Esophagus muscularis mucosa (tissue), 4 donors: Measurements from ENCODE around the gene SMPD1. TPM values are rescaled to one million over a fixed set of nuclear protein-coding genes. Genes with fewer than 3 reads are reported as not detected.
"Not testable (repeated sequence)": the region's sequence is repeated elsewhere in the genome, so short reads cannot be mapped to it uniquely, and the experiment has no call there.

Experiments used
- DNase-seq: peaks from one replicate; pipeline ENCODE4 v3.0.0-alpha.2; 2017; ENCODE audit errors: extremely low spot score
- H3K27ac ChIP-seq, 4 donors: fragments of 200-600 bp; sonication (generic); replicated peaks in 1 of 4; 1 replicate in 3 of 4; 2 replicates in 1 of 4; pipeline ENCODE4 v1.5.1; 2016 to 2019; ENCODE audit warnings: mild to moderate bottlenecking in 1 of 4
- H3K27me3 ChIP-seq, 4 donors: fragments of 200-600 bp; sonication (generic); one replicate each; pipeline versions ENCODE4 v1.5.1 to v1.6.0; 2016 to 2019
- H3K36me3 ChIP-seq, 4 donors: fragments of 200-600 bp; sonication (generic); one replicate each; pipeline ENCODE4 v1.5.1; 2016 to 2019
- H3K4me1 ChIP-seq, 4 donors: fragments of 200-600 bp; sonication (generic); one replicate each; pipeline ENCODE4 v1.5.1; 2016 to 2019
- H3K4me3 ChIP-seq, 4 donors: fragments of 200-600 bp; sonication (generic); 1 replicate in 2 of 4; 2 replicates in 2 of 4; pipeline ENCODE4 v1.5.1; 2016 to 2019; ENCODE audit warnings: mild to moderate bottlenecking in 4 of 4, moderate library complexity in 1 of 4
- H3K9me3 ChIP-seq, 4 donors: fragments of 200-600 bp; sonication (generic); 1 replicate in 3 of 4; 2 replicates in 1 of 4; pipeline ENCODE4 v1.5.1; 2016 to 2019
- CTCF ChIP-seq, 3 experiments: fragments of 200-600 bp in 2 of 3; fragments of 450-650 bp in 1 of 3; sonication (generic) in 2 of 3; IDR thresholded peaks; one replicate each; pipeline ENCODE4 v1.5.1; 2017 to 2019; ENCODE audit warnings: antibody characterized with exemption in 3 of 3, mild to moderate bottlenecking in 2 of 3, moderate library complexity in 1 of 3
- EP300 ChIP-seq: sonication (generic); formaldehyde crosslinking; IDR thresholded peaks from one replicate; pipeline ENCODE4 v1.6.1; 2017; ENCODE audit warnings: antibody characterized with exemption
- POLR2A ChIP-seq: fragments of 450-650 bp; IDR thresholded peaks from one replicate; pipeline ENCODE4 v1.6.1; 2017; ENCODE audit warnings: antibody characterized with exemption, moderate library complexity, mild to moderate bottlenecking, low read depth
- POLR2AphosphoS5 ChIP-seq, 2 donors: sonication (generic); formaldehyde crosslinking; IDR thresholded peaks; one replicate each; pipeline ENCODE4 v1.6.1; 2017; ENCODE audit warnings: antibody characterized with exemption in 2 of 2
- WGBS: methylation state at CpG from one replicate; pipeline ENCODE4 v1.1.5; 2018; 5-methylcytosine and 5-hydroxymethylcytosine counted together
- intact Hi-C: fragments of 100-400 bp; cut with DNase I; formaldehyde crosslinking; loops from one replicate; pipeline ENCODE4 v1.15.1; 2023
- total RNA-seq, 4 donors: library from RNA; depleted of rRNA; stranded (reverse); fragments of >200 nt; gene quantifications; one replicate each; pipeline versions ENCODE4 v1.1.0 to v1.2.1, GENCODE V29; 2016

SMPD1 gene
- total RNA-seq, 4 donors from 2014 or later, result 28.2 to 37.9 (median 30.8) TPM

- no peaks in the 10 kb centered on the region for H3K27me3 ChIP-seq
- intact Hi-C loops, result loop anchor here (5.0 kb wide), 1 partner anchor 34 kb away; no protein-coding TSS in a partner anchor
- H3K4me3 ChIP-seq, result no peak overlapping the region
- no peaks in the 10 kb centered on the region for H3K9me3 ChIP-seq
- peak overlapping the region; percentile 87 to 95 (median 90) for H3K27ac ChIP-seq
- peaks cover 0 to 8% (median 5%) of the 10 kb centered on the region in 4 donors for H3K36me3 ChIP-seq
- no peak for DNase-seq
- TF ChIP-seq POLR2A (no peak), EP300 (no peak), POLR2AphosphoS5 (IDR thresholded peaks at IDR 0.05) (no peak), CTCF (IDR thresholded peaks at IDR 0.05) (no peak)
- peaks cover 12 to 36% (median 31%) of the 10 kb centered on the region in 4 donors for H3K4me1 ChIP-seq
- 66% methylated on average over 12 of the region's 12 CpGs for WGBS
These were observed 2.3 kb upstream of the SMPD1 start for GRCh38 chr11:6387811-6388599.

GRCh38 chr11:6388748-6389147 is 1.5 kb upstream of the SMPD1 start:
- Histone ChIP-seq H3K27me3 (no peaks in the 10 kb centered on the region), H3K36me3 (peaks cover 0 to 15% (median 11%) of the 10 kb centered on the region in 4 donors), H3K9me3 (no peaks in the 10 kb centered on the region), H3K4me1 (peaks cover 12 to 36% (median 32%) of the 10 kb centered on the region in 4 donors), H3K4me3 (no peak overlapping the region), H3K27ac (peak overlapping the region; percentile 87 to 95 (median 90))
- intact Hi-C loops, result loop anchor here (5.0 kb wide), 1 partner anchor 34 kb away; no protein-coding TSS in a partner anchor
- TF ChIP-seq POLR2AphosphoS5 (IDR thresholded peaks at IDR 0.05), result no peak
- TF ChIP-seq CTCF (IDR thresholded peaks at IDR 0.05), result no peak
- no peak for TF ChIP-seq EP300
- TF ChIP-seq POLR2A, result no peak
- 100% methylated on average over 1 of the region's 1 CpG for WGBS
- DNase-seq, result no peak

GRCh38 chr11:6390718-6391469 is 620 bp downstream of the SMPD1 start:
- Histone ChIP-seq H3K27ac (peak overlapping the region; percentile 87 to 95 (median 90)), H3K27me3 (no peaks in the 10 kb centered on the region), H3K36me3 (peaks cover 0 to 37% (median 31%) of the 10 kb centered on the region in 4 donors), H3K4me3 (peak overlapping the region; percentile 75 to 89 (median 87)), H3K9me3 (no peaks in the 10 kb centered on the region), H3K4me1 (peaks cover 15 to 36% (median 32%) of the 10 kb centered on the region in 4 donors)
- TF ChIP-seq EP300, result no peak
- TF ChIP-seq CTCF (IDR thresholded peaks at IDR 0.05), result no peak
- no peak for TF ChIP-seq POLR2AphosphoS5 (IDR thresholded peaks at IDR 0.05)
- TF ChIP-seq POLR2A, result no peak
- 16% methylated on average over 9 of the region's 19 CpGs for WGBS
- DNase-seq, result no peak
- intact Hi-C loops, result loop anchor here (10.0 kb wide), 1 partner anchor 214 kb away; the partner anchor contains the start of genes ILK and RRP8

- intact Hi-C loops, result loop anchor here (10.0 kb wide), 1 partner anchor 213 kb away; the partner anchor contains the start of genes ILK and RRP8
- WGBS, result 96% methylated on average over 9 of the region's 18 CpGs
- H3K27ac ChIP-seq, result peak overlapping the region; percentile 87 to 95 (median 90)
These were observed 1.4 kb downstream of the SMPD1 start for GRCh38 chr11:6391537-6392134.

GRCh38 chr11:6392251-6392650 is 2.0 kb downstream of the SMPD1 start:
- not testable (repeated sequence) for H3K4me3 ChIP-seq, H3K27ac ChIP-seq, H3K9me3 ChIP-seq, DNase-seq, H3K27me3 ChIP-seq
- intact Hi-C loops, result loop anchor here (10.0 kb wide), 1 partner anchor 213 kb away; the partner anchor contains the start of genes ILK and RRP8
- Histone ChIP-seq H3K36me3 (peaks cover 0 to 45% (median 39%) of the 10 kb centered on the region in 4 donors), H3K4me1 (peaks cover 15 to 40% (median 36%) of the 10 kb centered on the region in 4 donors)
- WGBS, result 91% methylated on average over 4 of the region's 4 CpGs

More at GRCh38 chr11:6391537-6392134, 1.4 kb downstream of the SMPD1 start:
- no peaks in the 10 kb centered on the region for H3K9me3 ChIP-seq
- peaks cover 0 to 41% (median 36%) of the 10 kb centered on the region in 4 donors for H3K36me3 ChIP-seq
- TF ChIP-seq CTCF (IDR thresholded peaks at IDR 0.05) (no peak), POLR2A (no peak), EP300 (no peak), POLR2AphosphoS5 (IDR thresholded peaks at IDR 0.05) (no peak)
- DNase-seq, result no peak
- no peaks in the 10 kb centered on the region for H3K27me3 ChIP-seq
- peaks cover 15 to 36% (median 32%) of the 10 kb centered on the region in 4 donors for H3K4me1 ChIP-seq
- H3K4me3 ChIP-seq, result peak overlapping the region in 3 of 4 donors; percentile 86 to 89 (median 88)
